ENCODE results near the gene TMUB2.
A peak's percentile ranks its signal among the peaks of the same experiment; 100 is the strongest.

TMUB2 gene

GRCh38 chr17:44214230-44214494, 27.4 kb downstream of the TMUB2 start:
- H3K4me3 ChIP-seq (ENCODE audit: low read depth, low read length), result no peak overlapping the region
- no peak for TF ChIP-seq CTCF (IDR thresholded peaks at IDR 0.05; ENCODE audit: control insufficient read depth, extremely low read depth, insufficient read depth)
- DNase-seq (ENCODE audit: low read depth), result no peak

- no peak for DNase-seq (ENCODE audit: low read depth)
- H3K4me3 ChIP-seq (ENCODE audit: low read depth, low read length), result no peak overlapping the region
- no peak for TF ChIP-seq CTCF (IDR thresholded peaks at IDR 0.05; ENCODE audit: control insufficient read depth, extremely low read depth, insufficient read depth)
Observed at GRCh38 chr17:44214896-44215295, 28.1 kb downstream of the TMUB2 start.

- DNase-seq (ENCODE audit: low read depth), result no peak
- no peak overlapping the region for H3K4me3 ChIP-seq (ENCODE audit: low read depth, low read length)
- no peak for TF ChIP-seq CTCF (IDR thresholded peaks at IDR 0.05; ENCODE audit: control insufficient read depth, extremely low read depth, insufficient read depth)
Observed at GRCh38 chr17:44216173-44216572, 29.4 kb downstream of the TMUB2 start.

- no peak overlapping the region for H3K4me3 ChIP-seq (ENCODE audit: low read depth, low read length)
- TF ChIP-seq CTCF (IDR thresholded peaks at IDR 0.05; ENCODE audit: control insufficient read depth, extremely low read depth, insufficient read depth), result no peak
Observed at GRCh38 chr17:44216694-44217093, 29.9 kb downstream of the TMUB2 start.

GRCh38 chr17:44217738-44218343, 31.1 kb downstream of the TMUB2 start:
- DNase-seq (ENCODE audit: low read depth), result no peak
- peak overlapping the region; percentile 62 for H3K4me3 ChIP-seq (ENCODE audit: low read depth, low read length)
- TF ChIP-seq CTCF (IDR thresholded peaks at IDR 0.05; ENCODE audit: control insufficient read depth, extremely low read depth, insufficient read depth), result no peak

More at GRCh38 chr17:44216694-44217093, 29.9 kb downstream of the TMUB2 start:
- no peak for DNase-seq (ENCODE audit: low read depth)

- DNase-seq (ENCODE audit: low read depth), result no peak
- peak overlapping the region; percentile 62 for H3K4me3 ChIP-seq (ENCODE audit: low read depth, low read length)
- peak; percentile 69 for TF ChIP-seq CTCF (IDR thresholded peaks at IDR 0.05; ENCODE audit: control insufficient read depth, extremely low read depth, insufficient read depth)
Observed at GRCh38 chr17:44218344-44219107, 31.8 kb downstream of the TMUB2 start.
